GM04503 (cell line): ENCODE data around the gene HP1BP3.

ENCODE experiments used
- DNase-seq: peaks from one replicate; pipeline ENCODE4 v3.0.0-alpha.2; 2012; ENCODE audit warnings: low read depth

The HP1BP3 gene

DNA sequence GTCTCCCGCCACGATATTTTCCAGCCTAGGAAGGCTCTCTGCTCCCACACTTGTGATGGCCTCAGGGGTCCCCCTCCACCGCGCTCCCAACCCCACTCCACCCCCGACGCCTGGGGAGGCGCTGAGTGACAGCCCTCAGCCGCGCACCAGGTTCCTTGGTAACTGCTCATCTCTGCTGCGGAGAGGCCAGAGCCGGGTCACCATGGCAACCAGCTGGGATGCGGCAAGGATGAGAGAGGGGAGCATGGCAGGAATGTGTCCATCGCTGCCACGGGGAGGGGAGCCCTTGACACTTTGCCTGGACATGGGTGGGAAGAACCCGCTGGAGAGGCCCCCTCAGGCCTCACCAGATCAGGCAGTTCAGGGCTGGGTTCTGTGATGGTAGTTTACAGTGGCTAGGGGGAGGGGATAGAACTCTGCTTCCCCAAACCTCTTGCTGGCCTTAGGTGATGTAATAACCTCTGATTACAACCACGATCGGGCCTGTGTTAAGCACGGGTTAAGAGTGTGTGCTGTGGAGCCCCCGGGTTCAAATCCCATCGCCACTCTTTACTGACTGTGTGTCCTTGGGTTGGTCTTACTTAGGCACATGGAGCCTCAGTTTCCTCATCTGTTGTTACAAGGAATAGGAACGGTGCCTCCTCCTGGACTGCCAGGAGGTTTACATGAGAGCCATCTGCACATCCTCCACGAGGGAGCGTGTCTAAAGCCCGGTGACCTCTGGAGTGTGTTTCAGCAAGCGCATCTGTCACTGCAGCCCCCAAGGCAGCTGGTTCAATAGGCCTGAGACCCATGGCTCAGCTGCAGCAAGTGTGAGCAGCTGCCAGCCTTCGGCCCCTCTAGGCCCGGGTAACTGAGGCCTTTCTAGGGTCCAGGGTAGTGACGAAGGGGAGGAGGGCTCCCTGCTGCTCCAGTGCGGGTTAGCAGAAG lies 75.6 kb downstream of the HP1BP3 start:
- no peak for DNase-seq

DNA sequence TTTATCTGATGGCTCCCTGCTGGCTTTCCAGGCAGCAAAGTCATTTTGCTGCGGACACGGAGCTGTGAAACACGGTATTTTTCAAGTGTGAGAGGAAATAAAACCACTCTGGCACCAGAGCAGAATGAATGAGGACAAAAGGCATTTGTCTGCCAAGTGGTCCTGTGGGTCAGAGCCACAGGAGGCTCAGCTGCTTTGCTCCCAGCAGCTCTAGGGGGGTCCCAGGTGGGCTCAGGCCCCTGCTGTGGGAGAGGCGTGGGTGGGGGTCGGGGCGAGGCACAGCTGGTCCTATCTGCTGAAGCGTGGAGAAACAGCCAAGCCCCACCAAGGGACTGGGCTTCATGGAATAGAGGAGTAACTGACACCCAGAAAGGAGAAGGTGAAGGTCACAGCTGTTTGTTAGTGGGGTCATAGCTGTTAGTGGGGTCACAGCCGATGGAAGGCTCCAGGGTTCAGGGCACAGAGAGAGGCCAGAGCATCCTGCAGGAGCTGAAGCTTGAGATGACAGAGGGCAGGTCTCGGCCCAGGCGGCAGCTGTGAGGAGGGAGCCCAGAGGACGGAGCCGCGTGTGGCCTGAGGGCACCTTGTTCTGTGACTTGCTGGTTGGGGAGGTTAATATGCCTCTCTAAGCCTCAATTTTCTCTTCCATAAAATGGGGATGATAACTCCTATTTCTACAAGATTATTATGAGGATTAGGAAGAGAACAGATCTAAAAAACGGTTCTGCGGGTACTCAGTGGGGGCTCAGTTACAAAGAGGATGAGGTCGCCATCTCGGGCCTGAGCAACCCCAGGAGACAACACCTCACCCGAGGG lies 76.4 kb downstream of the HP1BP3 start:
- no peak for DNase-seq

DNA sequence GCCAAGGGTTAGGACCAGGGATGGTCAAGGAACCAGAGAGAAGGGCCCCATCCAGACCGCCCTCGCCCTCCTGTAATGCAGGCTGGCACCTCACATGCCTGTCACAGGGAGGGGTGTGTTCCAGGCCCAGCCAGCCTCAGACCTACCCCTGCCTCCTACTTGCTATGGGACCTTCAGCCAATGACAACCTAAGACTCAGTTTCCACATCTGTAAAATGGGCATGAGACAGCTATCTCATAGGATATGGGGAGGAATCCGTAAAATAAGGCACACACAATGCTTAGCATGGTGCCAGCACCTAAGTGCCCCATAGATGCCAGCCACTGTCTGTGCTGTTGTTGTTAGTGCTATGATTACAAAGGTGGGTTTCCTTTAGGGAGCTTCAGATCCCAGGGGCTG lies 77.2 kb downstream of the HP1BP3 start:
- no peak for DNase-seq

DNA sequence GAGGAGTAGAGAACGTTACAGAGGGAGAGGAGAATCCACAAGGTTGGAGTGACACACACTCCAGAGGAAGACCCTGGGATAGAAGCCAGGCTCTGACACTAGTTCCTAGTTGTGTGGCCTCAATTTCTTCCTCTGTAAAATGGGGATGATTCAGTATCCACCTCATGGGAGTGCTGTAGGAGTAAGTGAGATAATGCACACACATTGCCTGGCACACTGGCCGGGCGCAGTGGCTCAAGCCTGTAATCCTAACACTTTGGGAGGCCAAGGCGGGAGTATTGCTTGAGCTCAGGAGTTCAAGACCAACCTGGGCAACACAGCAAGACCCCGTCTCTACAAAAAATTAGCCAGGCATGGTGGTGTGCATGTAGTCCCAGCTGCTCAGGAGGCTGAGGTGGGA lies 78.2 kb downstream of the HP1BP3 start:
- DNase-seq: no peak

DNA sequence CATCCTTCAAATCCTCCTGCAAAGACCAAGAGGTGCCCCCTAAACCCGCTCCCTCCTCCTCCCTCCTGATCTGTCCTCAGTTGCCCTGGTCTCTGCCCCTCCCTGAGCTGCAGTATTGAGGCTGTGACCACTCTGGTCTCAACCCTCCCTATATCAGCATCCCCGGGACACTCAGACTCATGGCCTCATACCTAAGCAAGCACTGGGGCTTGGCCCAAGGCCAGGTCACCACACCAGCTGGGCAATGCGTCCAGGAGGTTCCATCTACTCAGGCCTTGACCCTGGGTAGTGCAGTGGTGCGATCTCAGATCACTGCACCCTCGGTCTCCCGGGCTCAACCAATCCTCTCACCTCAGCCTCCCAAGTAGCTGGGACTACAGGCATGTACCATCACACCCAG lies 79.0 kb downstream of the HP1BP3 start:
- no peak for DNase-seq

DNA sequence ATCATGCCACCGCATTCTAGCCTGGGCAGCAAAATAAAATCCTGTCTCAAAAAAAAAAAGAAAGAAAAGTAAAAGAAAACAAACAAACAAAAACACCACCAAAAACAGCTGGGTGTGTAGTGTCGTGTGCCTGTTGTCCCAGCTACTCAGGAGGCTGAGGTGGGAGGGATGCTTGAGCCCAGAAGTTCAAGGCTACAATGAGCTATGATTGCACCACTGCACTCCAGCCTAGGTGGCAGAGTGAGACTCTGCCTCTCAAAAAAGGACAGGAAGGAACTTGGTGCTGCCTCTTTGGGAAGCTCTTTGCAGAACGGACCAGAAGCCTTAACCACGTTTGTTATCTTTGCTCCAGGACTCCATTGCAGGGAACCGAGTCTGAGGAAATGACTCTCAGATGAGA lies 80.3 kb downstream of the HP1BP3 start:
- DNase-seq: no peak

DNA sequence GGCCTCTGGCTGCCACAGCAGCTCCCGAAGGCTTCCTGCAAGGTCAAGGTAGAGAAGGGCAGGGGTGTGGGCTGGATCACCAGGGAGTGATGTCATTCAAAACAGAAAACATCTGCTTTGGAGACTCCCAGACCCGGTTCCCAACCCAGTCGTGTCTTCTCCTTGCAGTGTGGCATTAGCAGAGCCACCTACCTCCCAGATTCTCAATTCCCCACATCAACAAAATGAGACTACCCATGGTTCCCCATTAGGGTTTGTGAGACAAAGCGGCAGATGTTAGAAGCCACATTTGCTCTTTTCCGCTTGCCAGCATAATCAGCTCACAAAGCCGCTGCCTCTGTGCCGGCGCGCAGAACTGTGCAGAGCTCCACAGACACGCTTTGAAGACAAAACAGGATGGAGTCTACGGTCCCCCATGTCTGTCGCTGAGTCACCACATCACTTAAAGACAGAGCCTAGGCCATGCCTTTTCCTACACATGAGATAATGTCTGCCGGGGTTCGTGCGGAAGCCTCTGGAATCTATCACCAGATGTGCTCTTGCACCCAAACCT lies 81.8 kb downstream of the HP1BP3 start:
- DNase-seq: no peak

DNA sequence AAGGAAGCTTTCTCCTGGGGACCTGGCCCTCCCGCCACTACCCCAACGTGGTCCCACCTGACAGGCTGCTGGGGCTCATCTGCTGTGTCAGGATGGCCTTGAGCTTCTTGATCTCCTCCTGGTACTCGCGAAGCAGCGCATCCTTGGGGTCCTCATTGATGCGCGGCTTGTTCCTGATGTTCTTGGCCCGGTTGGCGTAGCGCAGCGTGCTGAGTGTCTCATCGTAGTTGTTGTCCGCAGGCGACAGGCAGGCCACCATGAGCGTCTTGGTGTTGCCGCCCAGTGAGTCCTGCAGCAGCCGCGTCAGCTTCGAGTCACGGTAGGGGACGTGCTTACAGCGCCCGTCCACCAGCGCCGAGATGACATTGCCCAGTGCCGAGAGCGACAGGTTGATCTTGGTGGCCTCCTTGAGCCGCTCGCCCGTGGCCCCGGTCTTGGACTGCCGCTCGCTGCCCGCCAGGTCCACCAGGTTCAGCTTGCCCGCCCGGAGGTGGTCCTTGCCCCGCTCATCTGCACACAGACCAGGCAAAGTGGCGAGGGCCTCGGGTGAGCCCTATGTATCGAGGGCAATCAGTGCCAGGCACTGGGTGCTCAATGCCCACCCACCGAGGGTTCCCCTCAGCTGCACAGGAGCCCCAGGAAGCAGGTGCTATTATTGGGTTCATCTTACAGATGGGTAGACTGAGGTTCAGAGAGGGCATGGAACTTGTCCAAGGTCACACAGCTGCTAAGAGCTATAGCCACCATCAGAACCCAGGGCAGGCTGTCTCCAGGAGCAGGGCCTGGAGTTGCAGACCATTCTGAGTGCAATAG lies 82.5 kb downstream of the HP1BP3 start:
- no peak for DNase-seq

DNA sequence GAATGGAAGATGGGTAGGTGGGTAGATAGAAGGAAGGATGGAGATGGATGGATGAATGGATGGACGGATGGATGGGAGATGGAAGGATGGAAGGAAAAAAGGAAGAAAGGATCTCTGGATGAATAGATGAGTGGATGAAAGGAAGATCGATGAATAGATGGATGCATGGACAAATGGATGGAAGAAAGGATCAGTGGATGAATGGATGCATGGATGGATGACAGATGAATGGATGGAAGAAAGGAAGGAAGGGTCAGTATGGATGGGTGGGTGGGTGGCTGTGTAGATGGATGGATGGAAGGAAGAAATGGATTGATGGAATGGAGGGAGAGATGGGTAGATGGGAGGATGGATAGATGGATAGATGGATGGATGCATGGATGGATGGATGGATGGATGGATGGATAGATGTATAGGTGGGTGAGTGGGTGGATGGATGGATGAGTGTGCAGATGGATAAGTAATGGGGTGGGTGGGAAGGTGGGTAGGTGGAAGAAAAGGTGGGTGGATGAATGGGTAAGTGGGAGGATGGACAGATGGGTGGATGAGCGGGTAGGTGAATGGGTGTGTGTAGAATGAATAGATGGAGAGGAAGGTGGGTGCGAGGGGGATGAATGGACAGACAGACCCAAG lies 83.9 kb downstream of the HP1BP3 start:
- DNase-seq: no peak

DNA sequence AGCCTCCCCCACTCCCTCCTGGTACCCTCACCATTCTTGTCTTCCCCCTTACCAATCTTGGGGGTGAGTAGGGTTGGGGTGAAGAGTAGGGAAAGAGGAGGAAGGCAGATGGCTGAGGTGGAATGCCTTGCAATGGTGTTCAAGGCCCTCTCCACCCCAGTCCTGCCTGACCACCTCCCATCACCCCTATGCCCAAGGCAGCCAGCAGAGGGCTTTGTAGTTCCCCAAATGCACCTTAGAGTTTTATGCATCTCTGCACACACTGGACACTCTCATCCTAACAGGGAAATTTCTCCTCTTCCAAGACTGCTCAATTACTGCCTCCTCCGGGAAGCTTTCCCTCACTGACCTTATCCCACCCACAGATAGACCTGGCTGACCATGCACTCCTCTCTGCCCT lies 84.7 kb downstream of the HP1BP3 start:
- no peak for DNase-seq

DNA sequence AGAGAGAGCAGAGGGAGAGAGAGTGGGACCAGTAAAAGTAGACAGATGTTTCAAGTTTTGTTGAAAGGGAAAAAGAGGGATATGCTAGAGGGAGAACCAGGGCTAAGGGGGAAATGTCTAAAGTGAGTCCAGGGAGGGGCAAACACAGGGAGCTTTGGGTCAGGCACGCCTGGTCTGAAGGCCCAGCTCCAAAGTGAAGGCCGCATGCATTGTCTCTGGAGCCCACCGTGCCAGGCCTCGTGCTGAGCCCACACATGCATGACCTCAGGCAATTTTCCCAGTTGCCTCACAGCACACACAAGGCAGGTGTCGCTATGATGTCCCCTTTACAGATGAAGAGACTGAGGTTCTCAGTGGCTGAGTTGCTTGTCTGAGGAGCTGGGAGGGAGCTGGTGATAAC lies 85.3 kb downstream of the HP1BP3 start:
- no peak for DNase-seq

DNA sequence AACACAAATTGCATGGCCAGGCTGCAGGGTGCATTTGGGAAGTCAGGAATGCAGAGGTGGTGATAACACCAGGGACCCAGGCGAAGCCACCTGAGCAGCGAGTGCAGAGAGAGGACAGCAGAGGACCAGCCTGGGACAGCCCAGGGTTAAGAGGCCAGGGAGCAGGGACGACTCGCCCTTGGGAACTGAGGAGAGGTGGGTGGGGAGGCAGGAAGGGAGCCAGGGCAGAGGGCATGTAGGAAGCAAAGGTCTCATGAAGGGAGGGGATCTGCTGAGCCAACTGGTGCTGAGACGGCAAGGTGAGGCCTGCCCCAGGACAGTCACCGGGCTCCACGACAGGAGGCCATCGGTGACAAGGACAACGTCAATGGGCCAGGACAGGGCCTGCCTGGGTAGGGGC lies 85.7 kb downstream of the HP1BP3 start:
- no peak for DNase-seq

DNA sequence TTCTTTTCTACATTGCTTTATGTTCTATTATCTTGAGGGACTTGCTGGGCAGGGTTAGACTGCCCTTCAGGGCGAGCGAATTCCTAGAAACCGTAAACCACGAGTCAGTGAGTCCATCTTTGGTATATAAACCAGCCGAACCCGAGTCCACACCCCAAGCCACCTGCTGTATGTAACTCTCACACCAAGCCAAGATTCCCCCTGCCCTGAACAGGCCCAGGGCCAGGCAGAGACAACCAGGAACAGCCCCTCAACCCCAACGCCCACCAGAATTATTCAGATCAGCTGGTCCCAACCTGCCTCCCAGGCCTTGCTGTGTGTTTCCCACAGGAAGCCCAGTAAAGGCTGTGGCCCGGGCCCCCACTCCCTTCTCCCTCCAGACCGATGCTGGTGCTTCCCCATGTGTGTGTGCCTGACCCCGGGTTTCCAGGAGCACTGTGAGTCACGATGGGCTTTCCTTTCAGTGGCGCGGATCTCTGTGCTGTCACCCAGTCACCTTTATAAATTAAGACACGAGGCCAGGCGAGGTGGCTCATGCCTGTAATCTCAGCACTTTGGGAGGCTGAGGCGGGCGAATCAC lies 86.4 kb downstream of the HP1BP3 start:
- no peak for DNase-seq

DNA sequence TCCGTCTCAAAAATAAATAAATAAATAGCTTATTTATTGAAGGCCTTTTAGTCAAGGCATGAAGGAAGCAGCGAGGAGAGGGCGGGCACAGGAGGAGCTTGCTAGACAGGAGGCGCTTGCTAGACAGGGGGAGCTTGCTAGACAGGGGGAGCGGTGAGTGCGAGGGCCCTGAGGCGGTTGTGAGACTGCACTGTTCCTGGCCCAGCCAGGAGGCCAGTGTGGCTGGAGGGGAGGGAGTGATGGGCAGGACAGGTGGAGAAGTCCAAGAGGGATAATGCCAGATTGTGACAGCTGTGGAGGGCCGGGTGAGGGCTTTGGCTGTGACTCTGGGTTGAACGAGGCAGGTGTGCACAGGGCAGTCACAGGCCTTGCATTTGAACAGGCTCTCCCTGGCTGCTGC lies 87.5 kb downstream of the HP1BP3 start:
- no peak for DNase-seq

DNA sequence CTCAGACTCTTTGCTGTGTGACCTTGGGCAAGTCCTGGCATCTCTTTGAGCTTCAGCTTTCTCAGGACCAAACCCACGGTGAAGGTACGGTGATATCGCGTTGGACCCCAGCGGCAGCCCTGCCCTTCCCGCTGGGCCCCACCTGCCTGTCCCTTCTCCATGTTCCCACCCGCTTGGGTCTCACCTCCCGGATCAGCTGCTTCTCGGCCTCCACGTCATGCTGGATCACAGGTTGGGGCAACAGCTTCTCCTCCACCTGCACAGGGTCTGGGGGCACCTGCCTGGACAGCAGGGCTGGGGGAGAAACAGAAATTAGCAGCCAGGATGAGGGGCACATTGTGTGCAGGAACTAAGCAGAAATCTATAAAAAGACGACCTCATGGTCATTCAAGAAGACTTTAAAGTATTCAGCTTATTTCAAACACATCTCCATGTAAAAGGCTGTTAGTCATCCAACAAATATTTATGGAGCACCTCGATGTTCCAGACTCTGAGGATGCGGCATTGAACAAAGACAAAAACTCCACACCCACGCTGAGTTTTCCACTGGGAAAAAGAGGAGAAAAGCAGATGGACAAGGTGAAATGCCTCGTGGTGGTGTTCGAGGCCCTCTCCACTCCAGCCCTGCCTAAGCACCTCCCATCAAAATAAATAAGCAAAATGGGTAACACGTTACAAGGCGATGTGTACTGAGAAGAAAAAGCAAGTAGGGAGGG lies 88.8 kb downstream of the HP1BP3 start:
- DNase-seq: peak; percentile 56

DNA sequence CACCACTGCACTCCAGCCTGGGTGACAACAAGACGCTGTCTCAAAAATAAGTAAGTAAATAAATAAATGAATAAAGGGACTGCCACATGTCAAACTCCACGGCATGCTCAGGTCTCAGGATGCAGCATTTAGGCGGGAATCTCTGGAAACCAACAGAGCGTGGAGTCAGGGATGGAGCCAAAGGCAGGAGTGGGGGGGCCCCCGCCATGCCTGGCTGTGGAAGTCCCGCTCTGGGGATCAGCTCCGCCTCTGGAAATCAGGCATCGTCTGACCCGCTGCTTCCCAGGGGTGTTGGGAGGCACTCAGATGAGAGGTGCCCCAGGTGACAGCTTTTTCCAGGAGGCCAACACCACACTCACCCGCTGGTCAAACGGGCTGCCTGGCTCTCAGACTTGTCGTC lies 89.5 kb downstream of the HP1BP3 start:
- DNase-seq: no peak

DNA sequence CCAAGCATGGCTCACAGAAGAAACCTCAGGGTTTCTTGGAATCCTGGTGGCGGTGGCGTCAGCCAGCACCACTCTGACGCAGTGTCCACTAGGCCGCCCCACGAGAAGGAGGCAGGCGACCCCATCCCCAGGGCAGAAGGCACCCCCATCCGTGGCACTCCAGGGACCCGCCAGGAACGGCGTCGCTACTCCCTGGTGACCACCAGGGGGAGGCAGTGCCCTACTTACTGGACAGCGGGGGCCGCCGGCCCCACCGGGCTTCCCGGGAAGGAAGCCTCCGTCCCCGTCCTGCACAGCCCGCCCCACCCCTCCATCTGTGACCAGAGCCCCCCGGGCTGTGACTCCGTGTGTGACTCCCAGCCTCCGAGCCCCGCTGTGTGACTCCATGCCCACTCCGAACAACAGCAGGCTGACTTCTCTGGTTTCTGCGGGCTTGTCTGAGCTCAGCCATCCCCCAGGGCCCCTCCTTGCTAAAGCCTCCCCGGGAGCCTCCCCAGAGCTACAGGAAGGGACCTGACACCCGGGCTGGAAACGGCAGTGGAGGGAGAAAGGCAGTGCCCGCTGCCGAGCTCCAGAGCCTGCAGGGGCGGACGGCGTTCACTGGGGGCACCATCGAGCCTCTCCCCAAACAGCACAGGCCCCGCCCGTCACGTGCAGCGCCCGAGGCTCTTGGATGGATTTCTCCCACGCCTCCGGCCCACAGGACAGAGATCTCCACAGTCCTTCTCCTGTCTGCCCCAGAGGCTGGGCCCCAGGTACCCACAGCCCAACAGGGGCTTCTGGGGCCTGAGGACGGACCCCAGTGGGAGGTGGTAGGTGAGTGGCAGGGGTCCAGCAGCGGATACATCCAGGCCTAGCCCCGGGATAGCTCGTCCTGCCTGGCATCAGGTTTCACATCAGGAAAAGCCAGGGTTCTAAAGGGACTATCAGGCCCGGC lies 90.4 kb downstream of the HP1BP3 start:
- peak; percentile 69 for DNase-seq

DNA sequence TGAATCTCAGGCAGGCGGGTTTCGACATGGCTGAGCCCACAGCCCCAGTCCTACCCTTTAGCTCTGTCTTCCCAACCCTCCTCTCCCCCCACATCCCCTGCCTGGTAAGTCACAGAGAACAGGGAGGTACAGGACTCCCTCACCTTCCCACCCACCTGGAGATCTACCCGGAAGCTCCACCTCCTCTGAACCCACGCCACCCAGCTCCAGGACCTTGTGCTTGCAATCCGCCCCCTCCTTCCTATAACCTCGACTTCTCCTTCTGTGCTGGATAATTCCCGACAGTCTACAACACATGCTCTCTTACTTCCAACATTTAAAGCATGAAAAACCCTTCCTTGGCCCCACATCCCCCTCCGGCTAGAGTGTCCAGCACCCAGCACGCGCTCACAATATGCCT lies 91.6 kb downstream of the HP1BP3 start:
- DNase-seq: no peak

DNA sequence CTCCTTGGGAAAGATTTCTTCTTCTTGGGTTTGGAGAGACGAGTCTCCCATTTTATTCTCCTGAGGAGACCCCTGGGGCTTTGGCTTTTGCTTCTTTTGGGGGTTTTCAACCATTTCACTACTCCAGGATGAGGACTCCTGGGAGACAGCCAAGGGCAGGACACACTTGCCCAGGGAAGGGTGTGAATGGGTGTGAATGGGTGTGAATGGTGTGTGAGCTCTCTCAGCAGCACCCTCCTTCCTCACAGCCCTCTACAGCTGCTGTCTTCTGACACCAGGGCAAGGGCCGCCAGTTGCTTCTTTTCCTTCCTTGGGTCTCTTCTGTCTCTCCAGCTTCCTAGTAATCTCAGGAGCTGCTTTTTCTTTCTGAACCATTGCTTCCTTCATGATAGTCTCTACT lies 93.5 kb downstream of the HP1BP3 start:
- no peak for DNase-seq
